ENCODE results near the gene GTF2A1L.
"Not testable (repeated sequence)": the region's sequence is repeated elsewhere in the genome, so short reads cannot be mapped to it uniquely, and the experiment has no call there.

The GTF2A1L gene

GRCh38 chr2:48607307-48608014 lies 10.2 kb upstream of the GTF2A1L start:
- Histone ChIP-seq H3K36me3 (ENCODE audit: insufficient read depth) (no peaks in the 10 kb centered on the region), H3K4me3 (IDR thresholded peaks at IDR 0.05; ENCODE audit: insufficient read depth, low read depth, low read length) (no peak overlapping the region), H3K4me1 (ENCODE audit: low read depth, poor library complexity, severe bottlenecking) (no peaks in the 10 kb centered on the region), H3K9ac (no peak overlapping the region), H4K20me1 (ENCODE audit: insufficient read depth) (no peaks in the 10 kb centered on the region), H2AFZ (ENCODE audit: low read depth) (no peak overlapping the region), H3K27me3 (ENCODE audit: insufficient read depth, low read depth) (no peaks in the 10 kb centered on the region), H3K4me2 (no peak overlapping the region), H3K79me2 (ENCODE audit: insufficient read depth, low read depth) (no peaks in the 10 kb centered on the region), H3K27ac (no peak overlapping the region)
- no peak for TF ChIP-seq CTCF (conservative IDR thresholded peaks at IDR 0.05; ENCODE audit: low read depth, low read length)

- H3K9ac ChIP-seq = no peak overlapping the region
- no peak overlapping the region for H3K27ac ChIP-seq
- no peak for TF ChIP-seq CTCF (conservative IDR thresholded peaks at IDR 0.05; ENCODE audit: low read depth, low read length)
- H2AFZ ChIP-seq (ENCODE audit: low read depth) = no peak overlapping the region
- H3K36me3 ChIP-seq (ENCODE audit: insufficient read depth) = no peaks in the 10 kb centered on the region
- no peak overlapping the region for H3K4me3 ChIP-seq (IDR thresholded peaks at IDR 0.05; ENCODE audit: insufficient read depth, low read depth, low read length)
- no peaks in the 10 kb centered on the region for H3K27me3 ChIP-seq (ENCODE audit: insufficient read depth, low read depth)
- H3K4me2 ChIP-seq = no peak overlapping the region
- no peaks in the 10 kb centered on the region for H3K79me2 ChIP-seq (ENCODE audit: insufficient read depth, low read depth)
- H3K4me1 ChIP-seq (ENCODE audit: low read depth, poor library complexity, severe bottlenecking) = no peaks in the 10 kb centered on the region
- no peaks in the 10 kb centered on the region for H4K20me1 ChIP-seq (ENCODE audit: insufficient read depth)
These were observed 4.4 kb upstream of the GTF2A1L start for GRCh38 chr2:48613211-48613610.

- not testable (repeated sequence) for H3K4me2 ChIP-seq; H3K27me3 ChIP-seq (ENCODE audit: insufficient read depth, low read depth); H3K27ac ChIP-seq; H3K79me2 ChIP-seq (ENCODE audit: insufficient read depth, low read depth); H4K20me1 ChIP-seq (ENCODE audit: insufficient read depth); H3K4me1 ChIP-seq (ENCODE audit: low read depth, poor library complexity, severe bottlenecking); H3K36me3 ChIP-seq (ENCODE audit: insufficient read depth); H2AFZ ChIP-seq (ENCODE audit: low read depth); H3K4me3 ChIP-seq (IDR thresholded peaks at IDR 0.05; ENCODE audit: insufficient read depth, low read depth, low read length); H3K9ac ChIP-seq
These were observed 3.1 kb upstream of the GTF2A1L start for GRCh38 chr2:48614581-48614980.

- H2AFZ ChIP-seq (ENCODE audit: low read depth) = no peak overlapping the region
- no peaks in the 10 kb centered on the region for H3K79me2 ChIP-seq (ENCODE audit: insufficient read depth, low read depth)
- no peak overlapping the region for H3K27ac ChIP-seq
- H3K4me2 ChIP-seq = no peak overlapping the region
- no peak overlapping the region for H3K9ac ChIP-seq
- H3K36me3 ChIP-seq (ENCODE audit: insufficient read depth) = no peaks in the 10 kb centered on the region
- H3K27me3 ChIP-seq (ENCODE audit: insufficient read depth, low read depth) = no peaks in the 10 kb centered on the region
- TF ChIP-seq CTCF (conservative IDR thresholded peaks at IDR 0.05; ENCODE audit: low read depth, low read length) = no peak
- H3K4me1 ChIP-seq (ENCODE audit: low read depth, poor library complexity, severe bottlenecking) = no peaks in the 10 kb centered on the region
- H3K4me3 ChIP-seq (IDR thresholded peaks at IDR 0.05; ENCODE audit: insufficient read depth, low read depth, low read length) = no peak overlapping the region
- no peaks in the 10 kb centered on the region for H4K20me1 ChIP-seq (ENCODE audit: insufficient read depth)
These were observed 1.9 kb downstream of the GTF2A1L start for GRCh38 chr2:48619526-48619925.

GRCh38 chr2:48620604-48621003 lies 2.9 kb downstream of the GTF2A1L start:
- H3K27ac ChIP-seq = no peak overlapping the region
- no peak overlapping the region for H3K9ac ChIP-seq
- H3K27me3 ChIP-seq (ENCODE audit: insufficient read depth, low read depth) = no peaks in the 10 kb centered on the region
- H3K4me2 ChIP-seq = no peak overlapping the region
- H3K4me3 ChIP-seq (IDR thresholded peaks at IDR 0.05; ENCODE audit: insufficient read depth, low read depth, low read length) = no peak overlapping the region
- H3K4me1 ChIP-seq (ENCODE audit: low read depth, poor library complexity, severe bottlenecking) = no peaks in the 10 kb centered on the region
- no peak overlapping the region for H2AFZ ChIP-seq (ENCODE audit: low read depth)
- no peaks in the 10 kb centered on the region for H3K79me2 ChIP-seq (ENCODE audit: insufficient read depth, low read depth)
- H4K20me1 ChIP-seq (ENCODE audit: insufficient read depth) = no peaks in the 10 kb centered on the region
- no peak for TF ChIP-seq CTCF (conservative IDR thresholded peaks at IDR 0.05; ENCODE audit: low read depth, low read length)
- no peaks in the 10 kb centered on the region for H3K36me3 ChIP-seq (ENCODE audit: insufficient read depth)

GRCh38 chr2:48622691-48623090 lies 5.0 kb downstream of the GTF2A1L start:
- H3K4me2 ChIP-seq = not testable (repeated sequence)

More at GRCh38 chr2:48622691-48623090, 5.0 kb downstream of the GTF2A1L start:
- not testable (repeated sequence) for H3K79me2 ChIP-seq (ENCODE audit: insufficient read depth, low read depth); H3K36me3 ChIP-seq (ENCODE audit: insufficient read depth); H3K4me1 ChIP-seq (ENCODE audit: low read depth, poor library complexity, severe bottlenecking); H4K20me1 ChIP-seq (ENCODE audit: insufficient read depth); H3K27ac ChIP-seq; H3K27me3 ChIP-seq (ENCODE audit: insufficient read depth, low read depth); H3K4me3 ChIP-seq (IDR thresholded peaks at IDR 0.05; ENCODE audit: insufficient read depth, low read depth, low read length); H3K9ac ChIP-seq
- 0 out of 2 replicates have a peak overlapping the region, but pooled peaks have one; percentile 20 for H2AFZ ChIP-seq (ENCODE audit: low read depth)

Measured in KMS-11 (cell line).